Progenitor cell of endocrine pancreas (in vitro differentiated cells): ENCODE results near the gene CFAP68. TPM values are rescaled to one million over a fixed set of nuclear protein-coding genes. Genes with fewer than 3 reads are reported as not detected.

ENCODE experiments used
- DNase-seq: peaks from one replicate; pipeline ENCODE4 v3.0.0; 2021; ENCODE audit warnings: low spot score; ENCODE audit not compliant: unreplicated experiment
- H3K27ac Mint-ChIP-seq: 2 replicates; pipeline ENCODE4 v1.8.0; 2021; ENCODE audit warnings: mild to moderate bottlenecking, moderate library complexity, mixed read lengths
- H3K27me3 Mint-ChIP-seq: 2 replicates; pipeline ENCODE4 v1.8.0; 2021; ENCODE audit warnings: mixed read lengths
- H3K36me3 Mint-ChIP-seq: 2 replicates; pipeline ENCODE4 v1.8.0; 2022; ENCODE audit warnings: mixed read lengths; ENCODE audit not compliant: insufficient read depth
- H3K4me1 Mint-ChIP-seq: 2 replicates; pipeline ENCODE4 v1.8.0; 2021; ENCODE audit warnings: low read depth, mixed read lengths
- H3K4me3 Mint-ChIP-seq: 2 replicates; pipeline ENCODE4 v1.8.0; 2021; ENCODE audit warnings: low read depth, mild to moderate bottlenecking, moderate library complexity, mixed read lengths
- H3K9me3 Mint-ChIP-seq: 2 replicates; pipeline ENCODE4 v1.8.0; 2021; ENCODE audit warnings: low read depth, mixed read lengths
- total RNA-seq: library from RNA; stranded (reverse); gene quantifications from 2 replicates; pipeline ENCODE4 v1.2.1, GENCODE V29; 2021
- TF ChIP-seq, protein P1 (sequence below): fragments of 200-600 bp; sonication (generic); IDR thresholded peaks from one replicate; pipeline ENCODE4 v1.5.0; 2021; ENCODE audit warnings: antibody characterized with exemption, mild to moderate bottlenecking; ENCODE audit not compliant: unreplicated experiment

Gene CFAP68
- total RNA-seq, 1 donor from 2014 or later: 28.4 TPM

DNA sequence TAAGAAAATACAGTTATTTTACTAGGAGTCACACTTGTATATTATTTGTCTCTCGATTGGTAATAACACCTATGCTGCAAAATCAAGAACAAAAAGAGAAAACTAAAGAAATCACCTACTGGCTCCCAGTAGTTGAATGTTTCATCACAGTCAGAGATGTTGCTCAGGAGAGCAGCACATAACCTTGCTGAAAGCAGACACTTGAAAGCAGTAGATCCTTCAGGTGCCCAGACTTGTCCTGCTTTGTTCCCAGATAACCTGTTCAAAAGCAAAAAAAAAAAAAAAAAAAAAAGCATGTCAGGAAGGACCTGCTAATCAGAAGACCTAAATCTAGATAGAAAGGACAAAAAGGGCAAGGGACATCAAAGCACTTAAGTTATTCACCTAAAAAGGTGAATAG is 9.2 kb upstream of the CFAP68 start:
- TF ChIP-seq, protein P1, sequence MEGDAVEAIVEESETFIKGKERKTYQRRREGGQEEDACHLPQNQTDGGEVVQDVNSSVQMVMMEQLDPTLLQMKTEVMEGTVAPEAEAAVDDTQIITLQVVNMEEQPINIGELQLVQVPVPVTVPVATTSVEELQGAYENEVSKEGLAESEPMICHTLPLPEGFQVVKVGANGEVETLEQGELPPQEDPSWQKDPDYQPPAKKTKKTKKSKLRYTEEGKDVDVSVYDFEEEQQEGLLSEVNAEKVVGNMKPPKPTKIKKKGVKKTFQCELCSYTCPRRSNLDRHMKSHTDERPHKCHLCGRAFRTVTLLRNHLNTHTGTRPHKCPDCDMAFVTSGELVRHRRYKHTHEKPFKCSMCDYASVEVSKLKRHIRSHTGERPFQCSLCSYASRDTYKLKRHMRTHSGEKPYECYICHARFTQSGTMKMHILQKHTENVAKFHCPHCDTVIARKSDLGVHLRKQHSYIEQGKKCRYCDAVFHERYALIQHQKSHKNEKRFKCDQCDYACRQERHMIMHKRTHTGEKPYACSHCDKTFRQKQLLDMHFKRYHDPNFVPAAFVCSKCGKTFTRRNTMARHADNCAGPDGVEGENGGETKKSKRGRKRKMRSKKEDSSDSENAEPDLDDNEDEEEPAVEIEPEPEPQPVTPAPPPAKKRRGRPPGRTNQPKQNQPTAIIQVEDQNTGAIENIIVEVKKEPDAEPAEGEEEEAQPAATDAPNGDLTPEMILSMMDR: no peak
- Mint-ChIP-seq H3K4me3 (peak overlapping the region; percentile 31), H3K4me1 (peaks cover 12% of the 10 kb centered on the region), H3K9me3 (no peaks in the 10 kb centered on the region), H3K36me3 (peaks cover 23% of the 10 kb centered on the region), H3K27ac (no peak overlapping the region), H3K27me3 (no peaks in the 10 kb centered on the region)
- no peak for DNase-seq

DNA sequence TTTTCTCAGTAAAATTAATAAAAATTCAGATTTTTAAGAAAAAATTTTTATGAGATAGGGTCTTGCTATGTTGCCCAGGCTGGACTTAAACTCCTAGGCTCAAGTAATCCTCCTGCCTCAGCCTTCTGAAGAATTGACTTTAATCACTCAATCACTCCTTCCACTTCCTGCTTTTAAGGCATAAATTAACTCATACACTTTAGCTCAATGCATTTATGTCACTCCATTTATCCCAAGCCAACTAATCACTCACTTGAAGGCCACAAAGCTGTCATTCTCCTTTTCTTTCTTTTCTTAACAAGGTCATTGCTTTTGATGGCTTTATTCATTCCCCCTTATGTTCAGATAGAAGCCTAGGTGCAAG is 8.8 kb upstream of the CFAP68 start:
- H3K4me1 Mint-ChIP-seq: peaks cover 12% of the 10 kb centered on the region
- H3K36me3 Mint-ChIP-seq: peaks cover 24% of the 10 kb centered on the region
- TF ChIP-seq, protein P1: no peak
- DNase-seq: no peak
- no peaks in the 10 kb centered on the region for H3K9me3 Mint-ChIP-seq
- H3K27ac Mint-ChIP-seq: peak overlapping the region; percentile 97
- H3K4me3 Mint-ChIP-seq: peak overlapping the region; percentile 95
- H3K27me3 Mint-ChIP-seq: no peaks in the 10 kb centered on the region

DNA sequence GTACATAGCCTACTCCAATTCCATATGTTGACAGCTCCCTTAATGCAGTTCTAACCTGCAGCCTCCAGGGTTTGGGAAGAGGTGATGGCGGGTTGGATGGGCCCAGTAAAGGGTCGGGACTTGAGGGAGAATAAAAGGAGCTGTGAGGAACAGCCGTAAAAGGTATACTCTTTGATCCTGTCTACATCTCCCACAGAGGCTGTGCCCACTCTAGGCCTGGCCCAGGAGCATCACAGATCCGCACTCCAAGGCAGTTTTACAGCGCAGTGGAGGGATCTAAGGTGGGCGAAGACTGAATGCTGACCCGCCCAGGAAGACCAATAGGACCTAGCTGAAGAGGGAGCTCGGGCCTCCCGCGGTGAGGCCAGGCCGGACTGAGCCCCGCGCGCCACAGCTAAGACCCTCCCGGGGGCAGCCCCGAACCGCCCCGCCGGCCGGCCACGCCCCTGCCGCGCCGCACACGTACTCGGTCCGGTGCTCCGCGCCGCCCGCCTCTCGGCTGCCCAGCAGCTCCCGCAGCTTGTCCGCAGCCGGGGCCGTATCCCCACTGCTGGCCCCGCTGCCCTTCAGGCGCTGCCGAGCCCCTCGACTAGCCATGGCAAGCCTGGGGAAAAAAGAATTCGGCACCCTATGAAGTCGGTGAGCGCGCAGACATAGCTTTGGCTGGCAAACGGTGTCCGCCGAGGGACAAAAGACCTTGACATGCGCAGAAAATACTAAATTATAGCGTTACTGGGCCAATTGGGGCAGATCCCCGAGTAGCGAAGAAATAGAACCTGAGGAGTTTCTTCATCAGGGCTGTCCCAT is 8.3 kb upstream of the CFAP68 start, which contains the start of gene ALG9:
Gene ALG9 (minus strand): TSS at position 696 of the 807 bp plus-strand sequence. CDS start 99 bp downstream, at position 597.
- Mint-ChIP-seq H3K27ac (peak within 1 kb of the TSS; percentile 97), H3K4me3 (peak within 1 kb of the TSS; percentile 95), H3K9me3 (no peaks in the 10 kb centered on the region), H3K27me3 (no peaks in the 10 kb centered on the region), H3K4me1 (peaks cover 12% of the 10 kb centered on the region), H3K36me3 (peaks cover 24% of the 10 kb centered on the region)
- TF ChIP-seq, protein P1: peak; percentile 54
- DNase-seq: peak; percentile 64

DNA sequence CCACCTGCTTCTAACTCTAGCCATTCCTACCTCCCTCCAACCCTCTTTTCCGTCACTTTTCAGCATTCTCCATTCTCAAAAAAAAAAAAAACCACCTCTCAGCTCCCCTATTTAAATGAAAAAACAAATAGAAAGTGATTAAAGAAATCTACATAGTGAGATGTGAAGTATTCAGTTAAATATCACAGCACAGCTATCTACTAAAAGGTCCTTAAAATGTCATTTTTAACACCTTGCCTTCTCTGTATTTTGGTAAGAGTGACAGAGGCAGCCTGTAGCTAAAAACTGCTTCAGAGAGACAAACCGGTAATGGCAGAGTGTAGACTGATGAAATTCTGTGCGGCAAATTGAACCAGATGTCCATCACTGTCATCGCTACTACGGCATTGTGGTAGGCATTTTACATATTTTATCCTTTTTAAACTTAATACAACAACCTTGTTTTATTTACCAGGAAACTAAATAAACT is 7.6 kb upstream of the CFAP68 start:
- TF ChIP-seq, protein P1: no peak
- Mint-ChIP-seq H3K4me1 (peaks cover 12% of the 10 kb centered on the region), H3K27ac (peak overlapping the region; percentile 87), H3K27me3 (no peaks in the 10 kb centered on the region), H3K4me3 (peak overlapping the region; percentile 95), H3K9me3 (no peaks in the 10 kb centered on the region), H3K36me3 (peaks cover 19% of the 10 kb centered on the region)
- no peak for DNase-seq

DNA sequence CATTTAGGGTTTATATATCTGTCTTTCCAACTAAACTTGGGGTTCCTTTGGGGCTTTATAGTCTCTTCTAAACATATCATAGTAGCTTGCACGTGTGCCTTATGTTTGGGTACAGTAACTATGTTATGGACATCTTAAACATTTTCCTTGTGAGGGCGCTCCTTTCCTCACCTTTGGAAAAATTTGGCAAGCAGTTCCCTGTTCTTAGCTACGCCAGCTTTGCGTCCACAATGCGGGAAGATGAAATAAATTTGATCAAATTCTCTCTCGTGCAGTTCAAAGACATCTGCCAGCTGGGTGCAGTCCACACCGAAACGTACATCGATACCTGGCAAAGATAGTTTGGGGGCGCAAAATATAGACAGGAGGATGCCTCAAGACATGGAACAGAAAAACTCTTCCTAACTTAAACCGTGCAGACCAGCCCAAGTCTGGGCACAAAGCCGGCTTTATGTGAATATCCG is 924 bp upstream of the CFAP68 start:
- Mint-ChIP-seq H3K36me3 (peaks cover 4% of the 10 kb centered on the region), H3K4me3 (peak overlapping the region; percentile 94), H3K9me3 (no peaks in the 10 kb centered on the region), H3K27me3 (no peaks in the 10 kb centered on the region), H3K4me1 (peaks cover 10% of the 10 kb centered on the region), H3K27ac (peak overlapping the region; percentile 100)
- DNase-seq: no peak
- TF ChIP-seq, protein P1: no peak
